ENCODE measurements around the gene TTC7B. TPM values are rescaled to one million over a fixed set of nuclear protein-coding genes. Genes with fewer than 3 reads are reported as not detected.

The TTC7B gene
- total and polyA plus RNA-seq, 2 of the 8 experiments (the other 6 are each of a cell fraction or from before 2014, with no cell fraction given), result 23.7 to 34.0 TPM

DNA sequence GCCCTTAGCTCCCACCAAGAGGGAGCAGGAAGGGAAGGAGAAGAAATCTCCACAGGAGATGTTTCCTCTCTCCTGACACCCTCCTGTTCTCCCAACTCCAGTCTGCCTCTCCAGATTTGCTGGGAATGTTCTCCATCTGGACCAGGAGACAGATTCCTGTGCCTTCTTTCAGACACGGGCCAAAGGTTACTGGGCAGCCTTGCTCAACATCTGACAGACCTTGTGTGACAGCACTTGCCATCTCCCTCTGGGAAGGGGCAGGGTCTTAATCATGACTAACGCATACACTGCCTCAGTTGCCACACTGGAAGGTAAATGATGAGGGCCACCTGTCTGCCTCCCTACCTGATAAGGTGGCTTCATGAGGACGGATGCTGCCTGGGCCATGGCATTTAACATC lies 2.5 kb upstream of the TTC7B start:
- no peak overlapping the region for H3K4ac ChIP-seq (replicated peaks; ENCODE audit: insufficient read length, low read depth, low read length)
- no peak for FAIRE-seq
- no peak overlapping the region for H3K4me2 ChIP-seq (ENCODE audit: insufficient read depth in 1 of 2, low read depth in 2 of 2, low read length in 2 of 2)

More for the DNA sequence above, 2.5 kb upstream of the TTC7B start:
- Histone ChIP-seq H2BK5ac (ENCODE audit: low read depth, low read length) (no peak overlapping the region), H3K27ac (ENCODE audit: low read depth, low read length) (no peak overlapping the region), H3K4me3 (ENCODE audit: extremely low read depth in 1 of 4, insufficient read depth in 2 of 4, low read depth in 3 of 4, low read length in 4 of 4) (no peak overlapping the region), H4K5ac (ENCODE audit: insufficient read length, low read depth, low read length) (no peak overlapping the region), H3K9ac (replicated peaks in 1 of 4; ENCODE audit: extremely low read depth in 1 of 4, low read depth in 3 of 4, low read length in 3 of 4) (no peak overlapping the region), H3K56ac (replicated peaks; ENCODE audit: insufficient read length, low read depth, low read length) (no peak overlapping the region), H2AK5ac (ENCODE audit: low read depth, low read length) (no peak overlapping the region), H3K23ac (ENCODE audit: insufficient read length) (no peak overlapping the region), H3K18ac (ENCODE audit: extremely low read depth, low read length) (no peak overlapping the region), H3K9me3 (ENCODE audit: insufficient read depth in 2 of 2, low read depth in 1 of 2, low read length in 1 of 2) (peaks cover 0 to 5% of the 10 kb centered on the region in 2 experiments; a peak in 1 of 4 replicates), H2AFZ (ENCODE audit: low read length) (no peak overlapping the region), H3K14ac (ENCODE audit: insufficient read length) (no peak overlapping the region), H2BK15ac (ENCODE audit: low read length) (no peak overlapping the region), H4K20me1 (replicated peaks in 1 of 2; ENCODE audit: control insufficient read depth in 1 of 2, insufficient read depth in 2 of 2, low read length in 2 of 2) (no peaks in the 10 kb centered on the region), H2BK20ac (ENCODE audit: low read length) (no peak overlapping the region), H2BK120ac (replicated peaks; ENCODE audit: low read depth, low read length) (no peak overlapping the region), H4K8ac (ENCODE audit: extremely low read depth, insufficient read depth, low read length) (no peak overlapping the region), H3K4me1 (replicated peaks in 1 of 4; ENCODE audit: control insufficient read depth in 3 of 4, insufficient read depth in 4 of 4, low read length in 3 of 4) (peaks cover 0 to 10% (median 5%) of the 10 kb centered on the region in 4 experiments; a peak in 6 of 7 replicates), H3K27me3 (replicated peaks in 1 of 4; ENCODE audit: control insufficient read depth in 3 of 4, extremely low read depth in 1 of 4, insufficient read depth in 3 of 4, low read length in 3 of 4) (peaks cover 0 to 5% (median 5%) of the 10 kb centered on the region in 4 experiments; a peak in 4 of 7 replicates), H3K23me2 (ENCODE audit: low read depth, low read length) (peaks cover 8% of the 10 kb centered on the region; the same call in 1 of the 2 replicates), H3K79me1 (ENCODE audit: low read depth, low read length) (peaks cover 3% of the 10 kb centered on the region; the same call in 1 of the 2 replicates), H3K79me2 (ENCODE audit: control insufficient read depth in 1 of 2, insufficient read depth in 2 of 2, low read length in 2 of 2) (no peaks in the 10 kb centered on the region), H4K91ac (replicated peaks; ENCODE audit: insufficient read length, low read length) (no peak overlapping the region), H3K36me3 (ENCODE audit: control insufficient read depth in 2 of 4, insufficient read depth in 4 of 4, low read length in 3 of 4) (no peaks in the 10 kb centered on the region), H2BK12ac (ENCODE audit: low read depth, low read length) (no peak overlapping the region)
- no peak for DNase-seq (ENCODE audit: low read depth in 1 of 2, low spot score in 2 of 2)
- ChIA-PET POLR2A (ENCODE audit: partially characterized antibody) (interaction anchor here (1.0 kb wide), 1 partner anchor 11 kb away, joined by 3 read pairs; no protein-coding TSS in a partner anchor), CTCF (ENCODE audit: partially characterized antibody) (interaction anchor here (2.2 to 3.3 kb wide), 3 partner anchors 9 to 59 kb away, joined by 4 to 12 read pairs (median 11); no protein-coding TSS in a partner anchor)
- WGBS, 2 experiments (ENCODE audit: extremely low coverage in 1 of 2, insufficient coverage in 1 of 2, insufficient read length in 1 of 2, insufficient replicate concordance in 2 of 2, low coverage in 1 of 2, low lambda C conversion rate in 2 of 2, missing lambda C conversion rate in 1 of 2), result 76% methylated on average over 3 of the region's 3 CpGs; no CpG with 5 or more reads in 1 of the 2 experiments
- TF ChIP-seq TBP (IDR thresholded peaks at IDR 0.05; ENCODE audit: low read depth, low read length) (no peak), NANOG (IDR thresholded peaks at IDR 0.05; ENCODE audit: insufficient read depth, low read depth, low read length, poor library complexity, severe bottlenecking) (no peak), HDAC6 (IDR thresholded peaks at IDR 0.05; ENCODE audit: low read depth, low read length) (no peak), PHF8 (conservative IDR thresholded peaks at IDR 0.05; ENCODE audit: low read depth, low read length) (no peak), ASH2L (IDR thresholded peaks at IDR 0.05; ENCODE audit: low read length) (no peak), RBBP5 (IDR thresholded peaks at IDR 0.05; ENCODE audit: borderline replicate concordance, low read depth, low read length) (no peak), SIN3A (conservative IDR thresholded peaks at IDR 0.05 in 1 of 2, IDR thresholded peaks at IDR 0.05 in 1 of 2; ENCODE audit: low read depth in 1 of 2, low read length in 2 of 2) (no peak), CREB1 (IDR thresholded peaks at IDR 0.05) (no peak), RFX5 (IDR thresholded peaks at IDR 0.05; ENCODE audit: borderline replicate concordance, low read depth, low read length) (no peak), TEAD4 (IDR thresholded peaks at IDR 0.05; ENCODE audit: low read depth, low read length) (no peak), BACH1 (IDR thresholded peaks at IDR 0.05; ENCODE audit: low read length) (no peak), EGR1 (IDR thresholded peaks at IDR 0.05; ENCODE audit: borderline replicate concordance, low read depth, low read length) (no peak), SP4 (IDR thresholded peaks at IDR 0.05; ENCODE audit: low read length) (no peak), GABPA (IDR thresholded peaks at IDR 0.05; ENCODE audit: borderline replicate concordance, insufficient read depth, low read length) (no peak)
